NCI-H748 treated with DMSO at 0.1 percent for 48 hours (cell line): ENCODE results near the gene SYNRG.

ENCODE experiments used
- DNase-seq: peaks from one replicate; lab custom pipeline; 2025; lab: John Stamatoyannopoulos, UW

Gene SYNRG

GRCh38 chr17:37598145-37598544, 11.1 kb downstream of the SYNRG start:
- no peak for DNase-seq

- no peak for DNase-seq
Measured at GRCh38 chr17:37592291-37592690, 16.9 kb downstream of the SYNRG start.

- DNase-seq: no peak
Measured at GRCh38 chr17:37585066-37585465, 24.2 kb downstream of the SYNRG start.

GRCh38 chr17:37576281-37576680, 32.9 kb downstream of the SYNRG start:
- DNase-seq: no peak

- no peak for DNase-seq
Measured at GRCh38 chr17:37574427-37574826, 34.8 kb downstream of the SYNRG start.

- no peak for DNase-seq
Measured at GRCh38 chr17:37571674-37572073, 37.5 kb downstream of the SYNRG start.

- peak; percentile 7 for DNase-seq
Measured at GRCh38 chr17:37570527-37571093, 38.6 kb downstream of the SYNRG start.

- DNase-seq: no peak
Measured at GRCh38 chr17:37568350-37569053, 40.7 kb downstream of the SYNRG start.

GRCh38 chr17:37567538-37567937, 41.7 kb downstream of the SYNRG start:
- no peak for DNase-seq

- no peak for DNase-seq
Measured at GRCh38 chr17:37567137-37567536, 42.1 kb downstream of the SYNRG start.

- DNase-seq: no peak
Measured at GRCh38 chr17:37564252-37564651, 45.0 kb downstream of the SYNRG start.

- DNase-seq: no peak
Measured at GRCh38 chr17:37562016-37562745, 47.0 kb downstream of the SYNRG start.

GRCh38 chr17:37558299-37558698, 50.9 kb downstream of the SYNRG start:
- DNase-seq: no peak

- DNase-seq: no peak
Measured at GRCh38 chr17:37557482-37557881, 51.7 kb downstream of the SYNRG start.

GRCh38 chr17:37555386-37555785, 53.8 kb downstream of the SYNRG start:
- DNase-seq: no peak

- no peak for DNase-seq
Measured at GRCh38 chr17:37553401-37553966, 55.7 kb downstream of the SYNRG start.

- no peak for DNase-seq
Measured at GRCh38 chr17:37551788-37552187, 57.4 kb downstream of the SYNRG start.

- DNase-seq: no peak
Measured at GRCh38 chr17:37547986-37548385, 61.2 kb downstream of the SYNRG start.

- no peak for DNase-seq
Measured at GRCh38 chr17:37546302-37546701, 62.9 kb downstream of the SYNRG start.

GRCh38 chr17:37545486-37545885, 63.7 kb downstream of the SYNRG start:
- no peak for DNase-seq

- DNase-seq: no peak
Measured at GRCh38 chr17:37543637-37544052, 65.6 kb downstream of the SYNRG start.

- no peak for DNase-seq
Measured at GRCh38 chr17:37541880-37542660, 67.1 kb downstream of the SYNRG start.
